Sigmoid colon (tissue), 7 donors: Measurements from ENCODE around the gene RAB26. TPM values are rescaled to one million over a fixed set of nuclear protein-coding genes. Genes with fewer than 3 reads are reported as not detected.
A peak's percentile ranks its signal among the peaks of the same experiment; 100 is the strongest.

Experiments used
- DNase-seq: peaks from one replicate; pipeline ENCODE4 v3.0.0-alpha.2; 2019
- H3K27ac ChIP-seq, 4 donors: fragments of 200-600 bp; sonication (generic); one replicate each; pipeline ENCODE4 v1.5.1; 2016 to 2019; ENCODE audit warnings: mild to moderate bottlenecking in 1 of 4
- H3K27me3 ChIP-seq, 3 donors: fragments of 200-600 bp; sonication (generic); one replicate each; pipeline ENCODE4 v1.5.1; 2019; ENCODE audit warnings: mild to moderate bottlenecking in 1 of 3
- H3K36me3 ChIP-seq, 4 donors: fragments of 200-600 bp; sonication (generic); one replicate each; pipeline ENCODE4 v1.5.1; 2016 to 2019
- H3K4me1 ChIP-seq, 4 donors: fragments of 200-600 bp; sonication (generic); one replicate each; pipeline ENCODE4 v1.5.1; 2017 to 2019
- H3K4me3 ChIP-seq, 4 donors: fragments of 200-600 bp; sonication (generic); one replicate each; pipeline ENCODE4 v1.5.1; 2017 to 2019; ENCODE audit warnings: mild to moderate bottlenecking in 2 of 4, moderate library complexity in 1 of 4
- H3K9me3 ChIP-seq, 4 donors: fragments of 200-600 bp in 3 of 4; sonication (generic) in 3 of 4; one replicate each; pipeline versions ENCODE4 v1.5.1 to v1.6.1; 2013 to 2019
- EP300 ChIP-seq, 4 donors: sonication (generic); formaldehyde crosslinking; IDR thresholded peaks; one replicate each; pipeline ENCODE4 v1.6.1; 2017; ENCODE audit warnings: antibody characterized with exemption in 4 of 4
- POLR2A ChIP-seq, 2 donors: fragments of 450-650 bp; IDR thresholded peaks; one replicate each; pipeline ENCODE4 v1.6.1; 2016; ENCODE audit warnings: antibody characterized with exemption in 2 of 2, mild to moderate bottlenecking in 2 of 2, moderate library complexity in 2 of 2
- POLR2AphosphoS5 ChIP-seq, 4 donors: sonication (generic); formaldehyde crosslinking; IDR thresholded peaks; one replicate each; pipeline ENCODE4 v1.6.1; 2017; ENCODE audit warnings: antibody characterized with exemption in 4 of 4
- WGBS, 2 donors: extraction: QIAGEN DNeasy Blood & Tissue Kit; methylation state at CpG; one replicate each; pipeline ENCODE4 v1.1.7; 2013; 5-methylcytosine and 5-hydroxymethylcytosine counted together
- intact Hi-C: fragments of 100-400 bp; cut with DNase I; formaldehyde crosslinking; loops from one replicate; pipeline ENCODE4 v1.15.1; 2023
- polyA plus RNA-seq, 3 donors: library from polyadenylated mRNA; stranded (reverse); fragments of 200-250 nt; gene quantifications; one replicate each; pipeline ENCODE4 v1.2.3, GENCODE V29; 2013
- total RNA-seq, 4 donors: library from RNA; depleted of rRNA; stranded (reverse); fragments of >200 nt; gene quantifications; one replicate each; pipeline ENCODE4 v1.1.0, GENCODE V29; 2016
- TF ChIP-seq, protein P1 (sequence below), 4 experiments: fragments of 450-650 bp in 3 of 4; fragments of 200-600 bp in 1 of 4; IDR thresholded peaks; one replicate each; pipeline ENCODE4 v1.5.1; 2016 to 2019; ENCODE audit warnings: antibody characterized with exemption in 4 of 4, mild to moderate bottlenecking in 3 of 4, moderate library complexity in 2 of 4
- donor health status: healthy with polysubstance abuse.
- donor health status: Bipolar disorder and iron deficiency.
- donor health status: healthy.

The RAB26 gene
- total and polyA plus RNA-seq, 7 donors = 0.68 to 18.8 (median 8.5) TPM; not detected in 1

DNA sequence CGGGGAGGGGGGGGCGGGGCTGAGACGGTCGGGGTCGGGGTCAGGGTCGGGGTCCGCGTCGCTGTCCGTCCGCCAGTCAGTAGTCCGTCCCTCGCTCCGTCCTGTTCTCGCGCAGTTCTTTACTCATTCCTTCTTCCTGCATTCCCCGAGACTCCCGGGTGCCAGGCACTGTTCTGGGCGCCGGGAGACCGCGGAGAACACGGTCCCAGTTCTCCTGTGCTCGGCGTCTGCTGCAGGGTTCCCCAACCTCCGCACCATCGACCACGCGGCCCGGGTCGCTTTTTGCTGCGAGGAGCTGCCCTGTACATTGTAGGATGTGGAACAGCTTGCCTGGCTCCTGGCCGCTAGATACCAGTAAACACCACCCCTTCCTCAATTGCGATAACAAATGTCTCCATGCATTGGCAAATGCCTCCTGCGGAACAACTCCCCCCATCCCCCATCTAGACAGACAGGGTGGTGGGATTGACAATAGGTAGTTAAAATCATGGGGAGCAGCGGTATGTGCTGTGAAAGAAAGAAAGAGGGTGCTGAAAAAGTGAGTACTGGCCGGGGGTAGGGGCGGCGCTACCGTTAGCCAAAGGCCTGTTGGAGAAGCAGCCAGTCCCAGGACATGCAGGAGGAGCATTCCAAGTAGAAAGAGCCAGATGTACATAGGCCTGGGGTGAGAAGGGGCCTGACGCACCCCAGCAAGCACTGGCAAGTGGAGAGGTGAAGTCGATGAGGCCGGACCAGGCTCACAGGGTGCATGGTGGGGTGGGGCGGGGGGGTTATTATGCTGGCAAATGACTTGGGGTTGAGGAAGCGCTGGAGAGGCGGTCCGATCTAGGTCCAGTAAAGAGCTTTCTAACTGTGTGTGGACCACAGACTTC is 7.8 kb downstream of the RAB26 start:
- Histone ChIP-seq H3K4me3 (peak overlapping the region; percentile 51 to 76 (median 74)), H3K4me1 (peaks cover 0 to 90% (median 84%) of the 10 kb centered on the region in 4 donors), H3K27ac (peak overlapping the region; percentile 90 to 96 (median 94)), H3K9me3 (no peaks in the 10 kb centered on the region), H3K27me3 (no peaks in the 10 kb centered on the region), H3K36me3 (peaks cover 0 to 6% (median 2%) of the 10 kb centered on the region in 4 donors)
- intact Hi-C loops = loop anchor here (2.0 kb wide), 2 partner anchors 49 to 67 kb away; partner anchors contain the start of genes E4F1 and MLST8
- TF ChIP-seq POLR2AphosphoS5 (IDR thresholded peaks at IDR 0.05) (peak in 2 of 4 donors; percentile 35 to 56), EP300 (IDR thresholded peaks at IDR 0.05) (no peak)
- 5 to 8% methylated on average over 47 of the region's 47 CpGs for WGBS, 2 donors
- no peak for DNase-seq

DNA sequence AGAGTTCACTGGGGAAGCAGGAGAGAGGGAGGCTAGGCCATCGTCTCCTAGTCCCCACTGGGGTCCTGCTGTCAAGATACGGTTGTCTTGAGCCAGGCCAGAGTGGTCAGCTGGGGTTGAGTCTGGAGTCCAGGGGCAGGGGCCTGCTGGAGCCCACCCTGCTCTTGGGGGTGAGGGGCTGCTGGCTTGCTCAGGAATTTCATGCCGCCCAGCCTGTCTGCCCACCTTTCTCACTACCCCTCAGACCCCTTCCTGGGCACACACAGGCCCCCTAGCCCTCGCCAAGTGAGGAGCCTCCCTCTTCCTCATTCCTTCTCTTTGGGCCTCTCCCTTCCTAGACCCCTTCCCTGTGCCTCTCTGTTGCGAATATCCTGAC is 8.4 kb downstream of the RAB26 start:
- WGBS, 2 donors = 64 to 74% methylated on average over 5 of the region's 5 CpGs
- Histone ChIP-seq H3K36me3 (no peaks in the 10 kb centered on the region), H3K4me1 (peaks cover 0 to 90% (median 84%) of the 10 kb centered on the region in 4 donors), H3K9me3 (no peaks in the 10 kb centered on the region), H3K27me3 (no peaks in the 10 kb centered on the region), H3K4me3 (peak overlapping the region in 3 of 4 donors; percentile 74 to 76 (median 75)), H3K27ac (peak overlapping the region; percentile 90 to 96 (median 94))
- intact Hi-C loops = loop anchor here (2.0 kb wide), 1 partner anchor 48 kb away; the partner anchor contains the start of gene MLST8
- no peak for TF ChIP-seq EP300 (IDR thresholded peaks at IDR 0.05)
- TF ChIP-seq POLR2AphosphoS5 (IDR thresholded peaks at IDR 0.05) = no peak
- no peak for TF ChIP-seq POLR2A (IDR thresholded peaks at IDR 0.05)
- TF ChIP-seq, protein P1, sequence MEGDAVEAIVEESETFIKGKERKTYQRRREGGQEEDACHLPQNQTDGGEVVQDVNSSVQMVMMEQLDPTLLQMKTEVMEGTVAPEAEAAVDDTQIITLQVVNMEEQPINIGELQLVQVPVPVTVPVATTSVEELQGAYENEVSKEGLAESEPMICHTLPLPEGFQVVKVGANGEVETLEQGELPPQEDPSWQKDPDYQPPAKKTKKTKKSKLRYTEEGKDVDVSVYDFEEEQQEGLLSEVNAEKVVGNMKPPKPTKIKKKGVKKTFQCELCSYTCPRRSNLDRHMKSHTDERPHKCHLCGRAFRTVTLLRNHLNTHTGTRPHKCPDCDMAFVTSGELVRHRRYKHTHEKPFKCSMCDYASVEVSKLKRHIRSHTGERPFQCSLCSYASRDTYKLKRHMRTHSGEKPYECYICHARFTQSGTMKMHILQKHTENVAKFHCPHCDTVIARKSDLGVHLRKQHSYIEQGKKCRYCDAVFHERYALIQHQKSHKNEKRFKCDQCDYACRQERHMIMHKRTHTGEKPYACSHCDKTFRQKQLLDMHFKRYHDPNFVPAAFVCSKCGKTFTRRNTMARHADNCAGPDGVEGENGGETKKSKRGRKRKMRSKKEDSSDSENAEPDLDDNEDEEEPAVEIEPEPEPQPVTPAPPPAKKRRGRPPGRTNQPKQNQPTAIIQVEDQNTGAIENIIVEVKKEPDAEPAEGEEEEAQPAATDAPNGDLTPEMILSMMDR (IDR thresholded peaks at IDR 0.05) = no peak
- DNase-seq = no peak

DNA sequence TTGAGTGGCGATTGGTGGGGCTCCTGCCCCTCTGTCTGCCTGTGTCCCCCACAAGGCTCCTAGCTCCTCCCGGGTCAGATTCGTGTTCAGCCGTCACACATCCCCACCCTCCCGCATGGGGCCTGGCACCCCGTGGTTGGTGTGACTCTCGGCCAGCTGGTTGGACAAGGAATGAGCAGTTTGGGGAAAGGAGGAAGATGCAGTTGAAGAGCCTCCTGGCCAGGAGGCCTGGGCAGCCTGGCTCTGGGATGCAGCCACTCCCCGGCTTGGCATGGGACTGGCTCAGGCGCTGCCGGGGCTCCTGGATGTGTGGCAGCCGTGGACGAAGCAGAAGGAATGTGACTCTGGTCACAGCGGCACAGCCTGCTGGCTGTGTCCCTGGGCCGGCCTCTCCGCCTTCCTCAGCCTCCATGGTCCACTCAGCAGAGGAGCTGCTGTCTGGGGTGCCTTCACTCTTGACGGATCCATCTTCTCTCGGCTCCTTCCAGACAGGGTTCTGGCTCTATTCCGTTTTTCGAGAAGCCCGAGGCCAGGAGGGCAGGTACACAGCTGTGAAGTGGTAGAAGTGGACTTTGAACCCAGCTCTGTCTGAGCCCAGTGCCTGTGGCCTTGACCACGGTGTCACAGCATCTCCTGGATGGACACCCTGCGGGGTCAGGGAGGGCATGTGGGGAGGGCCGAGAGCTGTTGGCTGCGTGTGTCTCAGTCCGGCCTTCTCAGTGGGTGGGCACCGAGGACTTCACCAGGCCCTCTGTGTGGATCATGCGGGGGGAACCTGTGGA is 9.2 kb downstream of the RAB26 start:
- H3K4me3 ChIP-seq = peak overlapping the region in 1 of 4 donors; percentile 75

DNA sequence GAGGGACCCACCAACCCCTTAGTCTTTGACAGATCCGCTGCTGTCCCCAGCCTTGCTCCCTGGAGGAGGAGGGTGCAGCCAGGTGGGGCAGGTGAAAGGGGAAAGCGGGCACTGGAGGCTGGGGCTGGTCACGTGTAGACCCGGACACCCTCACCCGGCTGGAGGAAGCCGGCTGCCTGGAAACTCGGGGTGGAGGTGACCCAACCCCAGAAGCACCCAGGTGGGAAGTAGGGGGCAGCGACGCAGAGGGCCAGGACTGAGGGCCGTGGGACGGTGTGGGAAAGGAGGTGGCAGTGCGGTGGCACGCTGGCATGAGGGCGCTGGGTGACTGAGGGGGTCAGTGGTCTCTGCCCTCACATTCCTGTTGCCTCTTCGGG is 9.8 kb downstream of the RAB26 start:
- 85 to 88% methylated on average over 15 of the region's 15 CpGs for WGBS, 2 donors
- H3K36me3 ChIP-seq = no peaks in the 10 kb centered on the region
- DNase-seq = no peak
- no peaks in the 10 kb centered on the region for H3K27me3 ChIP-seq
- peak overlapping the region; percentile 90 to 96 (median 94) for H3K27ac ChIP-seq
- TF ChIP-seq EP300 (IDR thresholded peaks at IDR 0.05) = no peak
- no peak for TF ChIP-seq POLR2AphosphoS5 (IDR thresholded peaks at IDR 0.05)
- TF ChIP-seq POLR2A (IDR thresholded peaks at IDR 0.05) = no peak
- TF ChIP-seq, protein P1 (IDR thresholded peaks at IDR 0.05) = no peak
- peak overlapping the region in 1 of 4 donors; percentile 42 for H3K4me3 ChIP-seq
- peaks cover 0 to 79% (median 77%) of the 10 kb centered on the region in 4 donors for H3K4me1 ChIP-seq
- H3K9me3 ChIP-seq = no peaks in the 10 kb centered on the region
- intact Hi-C loops = loop anchor here (2.0 kb wide), 1 partner anchor 93 kb away; the partner anchor contains the start of gene ECI1

More for the DNA sequence above, 9.2 kb downstream of the RAB26 start:
- Histone ChIP-seq H3K27me3 (no peaks in the 10 kb centered on the region), H3K36me3 (no peaks in the 10 kb centered on the region), H3K9me3 (no peaks in the 10 kb centered on the region), H3K4me1 (peaks cover 0 to 84% (median 82%) of the 10 kb centered on the region in 4 donors), H3K27ac (peak overlapping the region; percentile 90 to 96 (median 94))
- 51 to 83% methylated on average over 27 of the region's 27 CpGs for WGBS, 2 donors
- peak in 3 of 4 donors; percentile 14 to 37 (median 28) for TF ChIP-seq POLR2AphosphoS5 (IDR thresholded peaks at IDR 0.05)
- TF ChIP-seq, protein P1 (IDR thresholded peaks at IDR 0.05) = no peak
- no peak for DNase-seq
- intact Hi-C loops = loop anchor here (2.0 kb wide), 2 partner anchors 47 to 93 kb away; partner anchors contain the start of genes ECI1 and MLST8
